H1 (cell line): ENCODE results near the gene SNED1. TPM values are rescaled to one million over a fixed set of nuclear protein-coding genes. Genes with fewer than 3 reads are reported as not detected.

Experiments used
- CTCF ChIA-PET: fragments of 300-600 bp; sonication (Branson Sonifier 250); formaldehyde crosslinking; loops from one replicate; lab custom pipeline; 2021; ENCODE audit not compliant: partially characterized antibody; lab: Charles Lee
- POLR2A ChIA-PET: fragments of 300-600 bp; sonication (Branson Sonifier 250); formaldehyde crosslinking; loops from one replicate; lab custom pipeline; 2021; ENCODE audit warnings: inconsistent platforms; ENCODE audit not compliant: partially characterized antibody; lab: Charles Lee
- DNase-seq, 2 experiments: peaks; one replicate each; pipeline versions ENCODE4 v3.0.0 to v3.0.0-alpha.2; 2010 to 2022; ENCODE audit warnings: low spot score in 2 of 2, low read depth in 1 of 2, mixed read lengths in 1 of 2
- FAIRE-seq: peaks from 2 replicates; lab custom pipeline; 2011; peaks lifted over from hg19 to GRCh38; lab: Jason Lieb, UNC
- H2AFZ ChIP-seq: 2 replicates; pipeline ENCODE4 v1.8.1; 2012; ENCODE audit warnings: low read length, inconsistent platforms
- H2AK5ac ChIP-seq: 2 replicates; pipeline ENCODE4 v1.6.1; 2013; ENCODE audit warnings: low read depth, low read length
- H2BK120ac ChIP-seq: replicated peaks from 2 replicates; pipeline ENCODE3; 2013; ENCODE audit warnings: low read depth, low read length, inconsistent platforms
- H2BK12ac ChIP-seq: 2 replicates; pipeline ENCODE4 v1.6.1; 2013; ENCODE audit warnings: low read depth, low read length
- H2BK15ac ChIP-seq: 2 replicates; pipeline ENCODE4 v1.6.1; 2013; ENCODE audit warnings: low read length
- H2BK20ac ChIP-seq: 2 replicates; pipeline ENCODE4 v1.6.1; 2013; ENCODE audit warnings: low read length
- H2BK5ac ChIP-seq: 2 replicates; pipeline ENCODE4 v1.6.1; 2013; ENCODE audit warnings: low read depth, low read length
- H3K14ac ChIP-seq: 2 replicates; pipeline ENCODE4 v1.6.1; 2013; ENCODE audit warnings: inconsistent platforms; ENCODE audit not compliant: insufficient read length
- H3K18ac ChIP-seq: 2 replicates; pipeline ENCODE4 v1.6.1; 2013; ENCODE audit warnings: low read length; ENCODE audit errors: extremely low read depth
- H3K23ac ChIP-seq: 2 replicates; pipeline ENCODE4 v1.6.1; 2013; ENCODE audit warnings: inconsistent platforms; ENCODE audit not compliant: insufficient read length
- H3K23me2 ChIP-seq: 2 replicates; pipeline ENCODE4 v1.6.1; 2013; ENCODE audit warnings: low read depth, low read length
- H3K27ac ChIP-seq: 2 replicates; pipeline ENCODE4 v1.6.1; 2011; ENCODE audit warnings: low read depth, low read length, inconsistent platforms
- H3K27me3 ChIP-seq, 4 experiments: replicated peaks in 1 of 4; 1 replicate in 1 of 4; 2 replicates in 3 of 4; pipeline versions ENCODE4 v1.6.1 to v1.8.1; 2011 to 2013; ENCODE audit warnings: low read length in 3 of 4, mild to moderate bottlenecking in 3 of 4, inconsistent platforms in 2 of 4, mixed read lengths in 2 of 4, moderate library complexity in 1 of 4; ENCODE audit not compliant: control insufficient read depth in 3 of 4, insufficient read depth in 3 of 4; ENCODE audit errors: extremely low read depth in 1 of 4
- H3K36me3 ChIP-seq, 4 experiments: 2 replicates each; pipeline versions ENCODE4 v1.6.1 to v1.8.1; 2011 to 2013; ENCODE audit warnings: mild to moderate bottlenecking in 4 of 4, low read length in 3 of 4, moderate library complexity in 2 of 4, control low read depth in 1 of 4, inconsistent platforms in 1 of 4; ENCODE audit not compliant: insufficient read depth in 4 of 4, control insufficient read depth in 2 of 4
- H3K4ac ChIP-seq: replicated peaks from 2 replicates; pipeline ENCODE3; 2013; ENCODE audit warnings: low read length, low read depth, mixed read lengths, inconsistent platforms; ENCODE audit not compliant: insufficient read length
- H3K4me1 ChIP-seq, 4 experiments: replicated peaks in 1 of 4; 1 replicate in 1 of 4; 2 replicates in 3 of 4; pipeline versions ENCODE4 v1.6.1 to v1.8.1; 2011 to 2013; ENCODE audit warnings: low read length in 3 of 4, inconsistent platforms in 2 of 4, mixed read lengths in 1 of 4; ENCODE audit not compliant: insufficient read depth in 4 of 4, control insufficient read depth in 3 of 4
- H3K4me2 ChIP-seq, 2 experiments: 2 replicates each; pipeline versions ENCODE4 v1.6.1 to v1.8.1; 2011 to 2013; ENCODE audit warnings: low read depth in 2 of 2, low read length in 2 of 2, control low read depth in 1 of 2, inconsistent platforms in 1 of 2, mild to moderate bottlenecking in 1 of 2; ENCODE audit not compliant: insufficient read depth in 1 of 2
- H3K4me3 ChIP-seq, 4 experiments: fragments of 200-600, 300-600 bp in 1 of 4; sonication (generic), shearing (Covaris generic), sonication (Bioruptor Twin) in 1 of 4; 2 replicates each; pipeline versions ENCODE4 v1.5.1 to v1.8.1; 2011 to 2016; ENCODE audit warnings: low read length in 4 of 4, low read depth in 3 of 4, control low read depth in 2 of 4, inconsistent platforms in 2 of 4, mild to moderate bottlenecking in 2 of 4, mixed read lengths in 1 of 4, moderate library complexity in 1 of 4; ENCODE audit not compliant: insufficient read depth in 2 of 4; ENCODE audit errors: extremely low read depth in 1 of 4
- H3K56ac ChIP-seq: replicated peaks from 2 replicates; pipeline ENCODE3; 2013; ENCODE audit warnings: low read depth, mild to moderate bottlenecking, mixed read lengths, low read length, inconsistent platforms; ENCODE audit not compliant: insufficient read length
- H3K79me1 ChIP-seq: 2 replicates; pipeline ENCODE4 v1.6.1; 2013; ENCODE audit warnings: low read depth, low read length, control low read depth
- H3K79me2 ChIP-seq, 2 experiments: 2 replicates each; pipeline versions ENCODE4 v1.6.1 to v1.8.1; 2012 to 2013; ENCODE audit warnings: low read length in 2 of 2, mild to moderate bottlenecking in 2 of 2, inconsistent platforms in 1 of 2; ENCODE audit not compliant: insufficient read depth in 2 of 2, control insufficient read depth in 1 of 2
- H3K9ac ChIP-seq, 4 experiments: replicated peaks in 1 of 4; 1 replicate in 1 of 4; 2 replicates in 3 of 4; pipeline versions ENCODE4 v1.6.1 to v1.8.1; 2011 to 2013; ENCODE audit warnings: low read depth in 3 of 4, low read length in 3 of 4, control low read depth in 2 of 4, mild to moderate bottlenecking in 2 of 4, moderate library complexity in 2 of 4, inconsistent platforms in 1 of 4; ENCODE audit errors: extremely low read depth in 1 of 4
- H3K9me3 ChIP-seq, 2 experiments: 2 replicates each; pipeline versions ENCODE4 v1.6.1 to v1.8.1; 2012 to 2013; ENCODE audit warnings: mild to moderate bottlenecking in 2 of 2, moderate library complexity in 2 of 2, control low read depth in 1 of 2, inconsistent platforms in 1 of 2, low read depth in 1 of 2, low read length in 1 of 2, mixed read lengths in 1 of 2; ENCODE audit not compliant: insufficient read depth in 2 of 2
- H4K20me1 ChIP-seq, 2 experiments: replicated peaks in 1 of 2; 2 replicates each; pipeline versions ENCODE3 to v1.8.1; 2011 to 2013; ENCODE audit warnings: inconsistent platforms in 2 of 2, low read length in 2 of 2, mild to moderate bottlenecking in 1 of 2; ENCODE audit not compliant: insufficient read depth in 2 of 2, control insufficient read depth in 1 of 2
- H4K5ac ChIP-seq: 2 replicates; pipeline ENCODE4 v1.6.1; 2013; ENCODE audit warnings: low read length, low read depth, mixed read lengths, inconsistent platforms; ENCODE audit not compliant: insufficient read length
- H4K8ac ChIP-seq: 2 replicates; pipeline ENCODE4 v1.8.0; 2013; ENCODE audit warnings: mild to moderate bottlenecking, moderate library complexity, low read length, inconsistent platforms; ENCODE audit not compliant: insufficient read depth; ENCODE audit errors: extremely low read depth
- H4K91ac ChIP-seq: replicated peaks from 2 replicates; pipeline ENCODE3; 2013; ENCODE audit warnings: low read length, mixed read lengths, inconsistent platforms; ENCODE audit not compliant: insufficient read length
- CBX8 ChIP-seq: fragments of 300-800, 300-1000 bp; sonication (generic); IDR thresholded peaks from 2 replicates; pipeline ENCODE4 v1.7.1; 2016; ENCODE audit warnings: low read depth, low read length, borderline replicate concordance
- POLR2AphosphoS5 ChIP-seq: IDR thresholded peaks from 2 replicates; pipeline ENCODE4 v1.6.1; 2011; ENCODE audit warnings: low read depth, low read length
- TBP ChIP-seq: IDR thresholded peaks from 2 replicates; pipeline ENCODE4 v1.6.1; 2011; ENCODE audit warnings: low read depth, low read length, improper control_type of control experiment
- WGBS, 2 experiments: shearing (Covaris generic) in 1 of 2; methylation state at CpG; one replicate each; pipeline versions ENCODE4 v1.1.6 to v1.1.7; 2013 to 2015; ENCODE audit warnings: low lambda C conversion rate in 2 of 2, mixed read lengths in 2 of 2, inconsistent platforms in 1 of 2, low coverage in 1 of 2, missing lambda C conversion rate in 1 of 2; ENCODE audit not compliant: insufficient replicate concordance in 2 of 2, insufficient coverage in 1 of 2, insufficient read length in 1 of 2; ENCODE audit errors: extremely low coverage in 1 of 2, missing lambda C conversion rate in 1 of 2; 5-methylcytosine and 5-hydroxymethylcytosine counted together
- polyA plus RNA-seq, 7 experiments: library from polyadenylated mRNA; depleted of rRNA in 3 of 7; stranded (reverse) in 5 of 7; unstranded in 2 of 7; fragments of >200 nt in 5 of 7; fragments of 200-250 nt in 2 of 7; gene quantifications; 1 replicate in 5 of 7; 2 replicates in 1 of 7; 4 replicates in 1 of 7; pipeline versions ENCODE4 v1.2.1 to v1.2.3, GENCODE V29; 2011 to 2013; ENCODE audit warnings: missing spikeins in 2 of 7, mixed read lengths in 2 of 7
- total RNA-seq: library from RNA; stranded (reverse); fragmentation: NEBNext Ultra II Directional; extraction: Animal tissue kit (Norgen Biotek cat#: 25700); gene quantifications from 2 replicates; pipeline ENCODE4 v1.2.1, GENCODE V29; 2021
- TF ChIP-seq, protein P1 (sequence below): IDR thresholded peaks from 2 replicates; pipeline ENCODE4 v1.6.1; 2012; ENCODE audit warnings: inconsistent platforms

The SNED1 gene
- total and polyA plus RNA-seq, 2 of the 8 experiments (the other 6 are each of a cell fraction or from before 2014, with no cell fraction given), result 1.9 TPM

DNA sequence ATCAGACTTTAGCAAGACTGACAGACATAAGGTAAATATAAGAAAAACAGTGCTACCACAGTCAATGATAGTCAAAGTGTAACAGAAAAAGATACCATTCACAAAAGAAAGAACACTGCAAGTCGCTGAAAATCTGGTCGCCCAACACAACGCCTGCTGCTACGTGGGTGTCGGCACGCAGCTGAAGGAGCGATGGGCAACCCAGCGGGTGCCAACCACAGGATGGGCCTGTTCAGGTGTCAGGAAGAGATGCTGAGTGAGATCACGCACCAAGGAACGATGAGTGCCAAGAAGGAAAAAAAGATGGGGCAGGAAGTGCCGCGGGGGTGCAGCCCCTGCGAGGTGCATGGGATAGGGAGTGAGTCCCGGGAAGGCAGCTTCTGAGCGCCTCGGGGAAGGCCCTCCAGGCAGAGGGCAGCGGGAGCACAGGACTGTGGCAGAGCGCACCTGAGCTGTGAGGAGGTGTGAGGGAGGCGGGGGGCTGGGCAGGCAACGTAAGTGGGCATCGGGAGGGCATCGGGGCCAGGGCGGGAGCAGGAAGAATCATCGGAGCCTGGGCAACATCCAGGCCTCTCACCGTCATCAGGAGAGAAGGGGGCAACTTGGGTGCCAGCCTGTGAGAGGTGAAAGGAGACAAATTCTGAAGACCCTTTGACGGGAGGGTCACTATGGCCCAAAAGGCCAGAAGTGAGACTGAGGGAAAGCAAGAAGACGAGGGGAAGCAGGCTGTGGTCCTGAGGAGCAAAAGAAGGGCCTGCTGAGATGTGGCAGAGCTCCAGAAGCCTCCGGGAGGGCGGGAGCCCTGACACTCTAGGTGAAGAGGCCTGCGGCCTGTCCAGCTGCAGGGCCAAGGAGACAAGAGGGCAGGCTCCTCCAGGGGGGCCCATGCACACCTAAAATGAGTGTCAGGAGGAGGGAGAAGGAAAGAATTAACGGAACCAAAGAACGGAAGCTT lies 118.5 kb downstream of the SNED1 start:
- H4K8ac ChIP-seq, result no peak overlapping the region; the same call in 1 of the 2 replicates
- no peak overlapping the region for H3K4me3 ChIP-seq
- no peak overlapping the region for H2BK20ac ChIP-seq
- no peak overlapping the region for H2BK15ac ChIP-seq
- no peak overlapping the region for H3K23ac ChIP-seq
- H3K79me1 ChIP-seq, result no peaks in the 10 kb centered on the region
- H3K23me2 ChIP-seq, result no peaks in the 10 kb centered on the region
- no peak overlapping the region for H2BK12ac ChIP-seq
- no peak for DNase-seq
- 93% methylated on average over 24 of the region's 32 CpGs; no CpG with 5 or more reads in 1 of the 2 experiments for WGBS, 2 experiments
- no peak overlapping the region for H2AK5ac ChIP-seq
- POLR2A ChIA-PET, result no interaction called here
- H3K4ac ChIP-seq, result no peak overlapping the region
- no peak overlapping the region for H2AFZ ChIP-seq
- H3K9me3 ChIP-seq, result no peaks in the 10 kb centered on the region
- no peak overlapping the region for H4K5ac ChIP-seq
- no peak overlapping the region for H3K27ac ChIP-seq
- no peak overlapping the region for H3K4me2 ChIP-seq
- H3K14ac ChIP-seq, result no peak overlapping the region
- H3K9ac ChIP-seq, result no peak overlapping the region
- no peak overlapping the region for H3K18ac ChIP-seq
- H3K56ac ChIP-seq, result no peak overlapping the region
- peaks cover 0 to 3% of the 10 kb centered on the region in 2 experiments for H4K20me1 ChIP-seq
- no peak overlapping the region for H2BK5ac ChIP-seq
- CTCF ChIA-PET, result interaction anchor here (1.0 kb wide), 1 partner anchor 134 kb away, joined by 3 read pairs; no protein-coding TSS in a partner anchor
- H3K36me3 ChIP-seq, result peaks cover 0 to 19% (median 7%) of the 10 kb centered on the region in 4 experiments; a peak in 4 of 8 replicates
- H4K91ac ChIP-seq, result no peak overlapping the region
- no peaks in the 10 kb centered on the region for H3K27me3 ChIP-seq
- no peaks in the 10 kb centered on the region for H3K4me1 ChIP-seq
- TF ChIP-seq POLR2AphosphoS5 (no peak), CBX8 (no peak), TBP (no peak)
- TF ChIP-seq, protein P1, sequence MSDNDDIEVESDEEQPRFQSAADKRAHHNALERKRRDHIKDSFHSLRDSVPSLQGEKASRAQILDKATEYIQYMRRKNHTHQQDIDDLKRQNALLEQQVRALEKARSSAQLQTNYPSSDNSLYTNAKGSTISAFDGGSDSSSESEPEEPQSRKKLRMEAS, result no peak
- FAIRE-seq, result no peak
- H3K79me2 ChIP-seq, result no peaks in the 10 kb centered on the region
- H2BK120ac ChIP-seq, result no peak overlapping the region
